CD4-positive, CD25-positive, alpha-beta regulatory T cell (primary cell): Measurements from ENCODE around the gene CD209. TPM values are rescaled to one million over a fixed set of nuclear protein-coding genes. Genes with fewer than 3 reads are reported as not detected.

ENCODE experiments used
- ATAC-seq, 2 donors: fragments of 150-1000 bp; cut with Tn5 transposase; one replicate each; pipeline ENCODE4 v1.10.0; 2021; ENCODE audit warnings: low read depth in 2 of 2, moderate number of reproducible peaks in 2 of 2, moderate library complexity in 1 of 2
- DNase-seq, 3 donors: peaks; one replicate each; pipeline versions ENCODE4 v3.0.0 to v3.0.0-alpha.2; 2012 to 2022; ENCODE audit warnings: mixed read lengths in 1 of 3
- H3K27ac ChIP-seq: one replicate; pipeline ENCODE4 v1.7.0; 2013; ENCODE audit warnings: mild to moderate bottlenecking, low read length; ENCODE audit not compliant: insufficient read depth, poor library complexity, severe bottlenecking
- H3K27me3 ChIP-seq: one replicate; pipeline ENCODE4 v1.7.0; 2013; ENCODE audit warnings: low read length; ENCODE audit not compliant: control insufficient read depth, insufficient read depth
- H3K36me3 ChIP-seq: one replicate; pipeline ENCODE4 v1.7.0; 2013; ENCODE audit warnings: mild to moderate bottlenecking, low read length, moderate library complexity; ENCODE audit not compliant: control insufficient read depth, insufficient read depth
- H3K4me1 ChIP-seq: 2 replicates; pipeline ENCODE4 v1.7.0; 2013; ENCODE audit warnings: mild to moderate bottlenecking, low read length; ENCODE audit not compliant: insufficient read depth, control insufficient read depth, poor library complexity, severe bottlenecking
- H3K4me3 ChIP-seq: one replicate; pipeline ENCODE4 v1.7.0; 2013; ENCODE audit warnings: low read depth, mild to moderate bottlenecking, low read length, moderate library complexity
- H3K9me3 ChIP-seq, 2 experiments: 1 replicate in 1 of 2; 2 replicates in 1 of 2; pipeline ENCODE4 v1.7.0; 2013; ENCODE audit warnings: low read length in 2 of 2, mild to moderate bottlenecking in 1 of 2, moderate library complexity in 1 of 2; ENCODE audit not compliant: control insufficient read depth in 2 of 2
- H3K27ac Mint-ChIP-seq, 3 donors: one replicate each; pipeline ENCODE4 v1.8.0; 2020 to 2022; ENCODE audit warnings: mild to moderate bottlenecking in 3 of 3, mixed read lengths in 3 of 3, moderate library complexity in 2 of 3
- H3K27me3 Mint-ChIP-seq: one replicate; pipeline ENCODE4 v1.8.0; 2022; ENCODE audit warnings: mild to moderate bottlenecking, mixed read lengths
- H3K36me3 Mint-ChIP-seq: one replicate; pipeline ENCODE4 v1.8.0; 2020; ENCODE audit warnings: mixed read lengths
- H3K4me1 Mint-ChIP-seq, 4 donors: one replicate each; pipeline ENCODE4 v1.8.0; 2020 to 2022; ENCODE audit warnings: mixed read lengths in 4 of 4, mild to moderate bottlenecking in 1 of 4
- H3K4me3 Mint-ChIP-seq, 4 donors: one replicate each; pipeline ENCODE4 v1.8.0; 2020 to 2022; ENCODE audit warnings: mild to moderate bottlenecking in 4 of 4, mixed read lengths in 4 of 4, moderate library complexity in 3 of 4
- H3K9me3 Mint-ChIP-seq, 7 donors: one replicate each; pipeline ENCODE4 v1.8.0; 2020 to 2022; ENCODE audit warnings: mixed read lengths in 7 of 7, mild to moderate bottlenecking in 3 of 7, moderate library complexity in 2 of 7
- polyA plus RNA-seq, 4 donors: library from polyadenylated mRNA; unstranded; fragments of 300-500 nt; fragmentation: Illumina TruSeq; gene quantifications; one replicate each; pipeline ENCODE4 v1.2.3, GENCODE V29; 2021
- total RNA-seq: library from RNA; stranded (reverse); gene quantifications from one replicate; pipeline ENCODE4 v1.2.3, GENCODE V29; 2022

CD209 gene
- total and polyA plus RNA-seq, 5 donors from 2014 or later, result not detected

- H3K27ac Mint-ChIP-seq, result no peak overlapping the region
- Histone ChIP-seq H3K27me3 (peaks cover 5% of the 10 kb centered on the region), H3K27ac (no peak overlapping the region), H3K4me3 (no peak overlapping the region), H3K36me3 (no peaks in the 10 kb centered on the region), H3K9me3 (no peaks in the 10 kb centered on the region), H3K4me1 (no peaks in the 10 kb centered on the region)
- DNase-seq (no peak), ATAC-seq (no peak)
- H3K27me3 Mint-ChIP-seq, result peaks cover 31% of the 10 kb centered on the region
- H3K4me1 Mint-ChIP-seq, result peaks cover 0 to 5% (median 0%) of the 10 kb centered on the region in 4 donors
- no peaks in the 10 kb centered on the region for H3K36me3 Mint-ChIP-seq
- H3K4me3 Mint-ChIP-seq, result no peak overlapping the region
- H3K9me3 Mint-ChIP-seq, result peaks cover 0 to 2% (median 0%) of the 10 kb centered on the region in 7 donors
Observed at GRCh38 chr19:7779631-7780486, 32.5 kb upstream of the CD209 start.

GRCh38 chr19:7778081-7778480 lies 30.7 kb upstream of the CD209 start:
- H3K4me3 ChIP-seq, result no peak overlapping the region
- no peak overlapping the region for H3K27ac ChIP-seq
- no peak overlapping the region for H3K4me3 Mint-ChIP-seq
- no peaks in the 10 kb centered on the region for H3K9me3 ChIP-seq
- H3K27ac Mint-ChIP-seq, result no peak overlapping the region
- DNase-seq (no peak), ATAC-seq (no peak)
- no peaks in the 10 kb centered on the region for H3K27me3 ChIP-seq
- peaks cover under 1% of the 10 kb centered on the region for H3K4me1 ChIP-seq
- peaks cover 0 to 5% (median under 1%) of the 10 kb centered on the region in 4 donors for H3K4me1 Mint-ChIP-seq
- H3K36me3 Mint-ChIP-seq, result no peaks in the 10 kb centered on the region
- no peaks in the 10 kb centered on the region for H3K9me3 Mint-ChIP-seq
- no peaks in the 10 kb centered on the region for H3K36me3 ChIP-seq
- H3K27me3 Mint-ChIP-seq, result peaks cover 17% of the 10 kb centered on the region

- no peak for ATAC-seq
- peaks cover 10% of the 10 kb centered on the region for H3K27me3 Mint-ChIP-seq
- Histone ChIP-seq H3K4me1 (peaks cover 5% of the 10 kb centered on the region), H3K27ac (no peak overlapping the region), H3K4me3 (no peak overlapping the region), H3K9me3 (no peaks in the 10 kb centered on the region), H3K36me3 (no peaks in the 10 kb centered on the region), H3K27me3 (no peaks in the 10 kb centered on the region)
- no peak for DNase-seq
- H3K27ac Mint-ChIP-seq, result no peak overlapping the region
- no peaks in the 10 kb centered on the region for H3K9me3 Mint-ChIP-seq
- no peaks in the 10 kb centered on the region for H3K36me3 Mint-ChIP-seq
- peaks cover 10 to 14% (median 12%) of the 10 kb centered on the region in 4 donors for H3K4me1 Mint-ChIP-seq
- H3K4me3 Mint-ChIP-seq, result no peak overlapping the region
Observed at GRCh38 chr19:7775761-7776160, 28.4 kb upstream of the CD209 start.

- H3K36me3 Mint-ChIP-seq, result no peaks in the 10 kb centered on the region
- H3K27ac ChIP-seq, result no peak overlapping the region
- H3K9me3 Mint-ChIP-seq, result no peaks in the 10 kb centered on the region
- no peaks in the 10 kb centered on the region for H3K36me3 ChIP-seq
- ATAC-seq (no peak), DNase-seq (no peak)
- no peak overlapping the region for H3K27ac Mint-ChIP-seq
- H3K27me3 ChIP-seq, result no peaks in the 10 kb centered on the region
- peaks cover 10 to 14% (median 12%) of the 10 kb centered on the region in 4 donors for H3K4me1 Mint-ChIP-seq
- H3K27me3 Mint-ChIP-seq, result peaks cover 3% of the 10 kb centered on the region
- H3K4me1 ChIP-seq, result peaks cover 5% of the 10 kb centered on the region
- H3K9me3 ChIP-seq, result no peaks in the 10 kb centered on the region
- H3K4me3 Mint-ChIP-seq, result no peak overlapping the region
- no peak overlapping the region for H3K4me3 ChIP-seq
Observed at GRCh38 chr19:7773841-7774240, 26.5 kb upstream of the CD209 start.

- H3K36me3 Mint-ChIP-seq, result no peaks in the 10 kb centered on the region
- peaks cover 5% of the 10 kb centered on the region for H3K27me3 Mint-ChIP-seq
- peak in 1 of 3 donors; percentile 48 for DNase-seq
- H3K4me3 ChIP-seq, result peak overlapping the region; percentile 63
- H3K36me3 ChIP-seq, result no peaks in the 10 kb centered on the region
- H3K4me3 Mint-ChIP-seq, result peak overlapping the region in 2 of 4 donors; percentile 42 to 56
- no peaks in the 10 kb centered on the region for H3K9me3 Mint-ChIP-seq
- peaks cover 10 to 14% (median 12%) of the 10 kb centered on the region in 4 donors for H3K4me1 Mint-ChIP-seq
- no peaks in the 10 kb centered on the region for H3K27me3 ChIP-seq
- ATAC-seq, result peak; percentile 79 to 80
- no peaks in the 10 kb centered on the region for H3K9me3 ChIP-seq
- H3K4me1 ChIP-seq, result peaks cover 5% of the 10 kb centered on the region
- H3K27ac ChIP-seq, result no peak overlapping the region
- H3K27ac Mint-ChIP-seq, result peak overlapping the region; percentile 75 to 99 (median 90)
Observed at GRCh38 chr19:7772752-7773291, 25.5 kb upstream of the CD209 start.

GRCh38 chr19:7771072-7771471 lies 23.7 kb upstream of the CD209 start:
- H3K4me1 Mint-ChIP-seq, result peaks cover 10 to 14% (median 12%) of the 10 kb centered on the region in 4 donors
- H3K27ac Mint-ChIP-seq, result no peak overlapping the region

GRCh38 chr19:7769171-7769570 lies 21.8 kb upstream of the CD209 start:
- Mint-ChIP-seq H3K4me1 (peaks cover 10 to 12% (median 11%) of the 10 kb centered on the region in 4 donors), H3K36me3 (no peaks in the 10 kb centered on the region), H3K27ac (peak overlapping the region in 1 of 3 donors; percentile 68), H3K9me3 (no peaks in the 10 kb centered on the region), H3K27me3 (peaks cover 5% of the 10 kb centered on the region), H3K4me3 (no peak overlapping the region)
- no peak overlapping the region for H3K4me3 ChIP-seq
- H3K36me3 ChIP-seq, result no peaks in the 10 kb centered on the region
- ATAC-seq, result no peak
- H3K4me1 ChIP-seq, result peaks cover 5% of the 10 kb centered on the region
- H3K9me3 ChIP-seq, result no peaks in the 10 kb centered on the region
- no peak for DNase-seq
- H3K27me3 ChIP-seq, result no peaks in the 10 kb centered on the region
- no peak overlapping the region for H3K27ac ChIP-seq

More at GRCh38 chr19:7771072-7771471, 23.7 kb upstream of the CD209 start:
- H3K4me1 ChIP-seq, result peaks cover 5% of the 10 kb centered on the region
- no peaks in the 10 kb centered on the region for H3K9me3 ChIP-seq
- DNase-seq (no peak), ATAC-seq (no peak)
- no peak overlapping the region for H3K27ac ChIP-seq
- no peak overlapping the region for H3K4me3 ChIP-seq
- H3K36me3 ChIP-seq, result no peaks in the 10 kb centered on the region
- H3K27me3 ChIP-seq, result no peaks in the 10 kb centered on the region
- Mint-ChIP-seq H3K27me3 (peaks cover 5% of the 10 kb centered on the region), H3K9me3 (no peaks in the 10 kb centered on the region), H3K36me3 (no peaks in the 10 kb centered on the region), H3K4me3 (no peak overlapping the region)
